ENCODE measurements around the gene ARRDC5.
A peak's percentile ranks its signal among the peaks of the same experiment; 100 is the strongest.
"Not testable (repeated sequence)": the region's sequence is repeated elsewhere in the genome, so short reads cannot be mapped to it uniquely, and the experiment has no call there.

The ARRDC5 gene

DNA sequence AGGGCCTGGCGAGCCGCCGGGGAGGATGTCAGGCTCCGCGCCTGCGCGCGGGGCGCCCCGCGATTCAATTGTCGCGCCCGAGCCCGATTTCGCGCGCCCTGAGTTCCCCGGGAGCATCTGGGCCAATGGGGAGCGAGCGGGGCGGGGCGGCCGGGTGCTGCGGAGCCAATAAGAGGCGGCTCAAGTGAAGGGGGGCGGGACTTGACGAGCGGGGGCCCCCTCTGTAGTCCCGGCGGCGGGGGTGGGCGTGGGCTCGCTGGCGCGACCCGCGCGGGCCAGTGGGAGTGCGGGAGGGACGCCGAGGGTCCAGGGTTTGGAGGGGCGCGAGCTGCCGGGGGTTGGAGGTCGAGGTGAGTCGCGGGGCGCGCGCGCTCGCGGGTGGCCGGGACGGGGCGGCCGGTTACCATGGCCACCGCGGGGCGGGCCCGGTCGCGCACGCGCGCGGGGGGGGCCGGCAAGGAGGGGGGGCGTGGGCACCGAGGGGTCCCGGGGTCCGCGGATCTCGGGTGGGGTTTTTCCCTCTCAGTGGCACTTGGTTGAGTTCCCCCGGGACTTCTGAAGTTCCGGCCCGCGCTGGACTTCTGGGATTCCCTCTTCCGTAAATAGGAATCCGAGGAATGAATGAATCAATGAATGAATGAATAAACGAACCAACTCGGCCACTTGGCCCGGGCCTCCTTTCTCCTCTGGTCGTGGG is 7.3 kb upstream of the ARRDC5 start:
- peak; percentile 99 for DNase-seq (ENCODE audit: low spot score)

DNA sequence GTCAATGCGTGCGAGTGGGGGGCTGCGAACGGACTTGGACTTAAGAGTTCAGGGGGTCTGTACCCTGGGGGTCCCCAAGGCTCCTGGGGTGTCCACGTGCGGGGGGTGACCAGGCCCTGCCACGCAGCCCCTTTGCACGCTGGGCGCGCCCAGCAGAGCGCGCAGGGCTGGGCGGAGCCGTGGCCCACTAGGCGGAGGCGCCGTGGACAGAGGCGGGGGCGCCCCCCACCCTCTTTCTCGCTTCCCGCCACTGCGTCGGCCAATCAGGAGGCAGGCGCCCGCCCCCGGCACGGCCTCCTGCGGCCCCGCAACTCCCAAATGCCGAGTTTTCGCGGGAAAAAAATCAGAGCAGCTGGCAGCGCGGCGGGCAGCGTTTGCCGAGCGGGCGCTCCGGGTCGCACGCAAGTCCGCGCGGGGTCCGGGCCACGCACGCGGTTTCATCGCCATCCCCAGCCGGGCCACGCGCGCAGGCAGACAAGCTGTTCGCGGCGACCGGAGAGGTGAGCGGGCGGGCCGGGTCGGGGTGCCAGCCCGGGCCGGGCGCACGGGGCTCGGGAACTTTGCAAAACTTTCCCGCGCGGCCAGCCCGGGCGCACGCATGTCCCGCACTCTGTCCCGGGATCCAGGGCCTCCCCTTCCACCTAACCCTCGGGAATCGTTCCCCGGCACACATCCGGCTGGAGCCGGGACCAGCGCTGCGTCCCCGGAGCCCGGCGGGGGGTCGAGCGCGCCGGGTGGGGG is 6.6 kb upstream of the ARRDC5 start, which contains the start of gene UHRF1:
UHRF1 (plus strand) TSS at position 346 of the 741 bp plus-strand sequence. CDS start 1,385 bp downstream, outside the sequence.
- peak; percentile 82 for DNase-seq (ENCODE audit: low spot score)

- no peak for DNase-seq (ENCODE audit: low spot score)
Measured at GRCh38 chr19:4908781-4909155, 6.1 kb upstream of the ARRDC5 start.

- DNase-seq (ENCODE audit: low spot score), result no peak
Measured at GRCh38 chr19:4908360-4908759, 5.7 kb upstream of the ARRDC5 start.

DNA sequence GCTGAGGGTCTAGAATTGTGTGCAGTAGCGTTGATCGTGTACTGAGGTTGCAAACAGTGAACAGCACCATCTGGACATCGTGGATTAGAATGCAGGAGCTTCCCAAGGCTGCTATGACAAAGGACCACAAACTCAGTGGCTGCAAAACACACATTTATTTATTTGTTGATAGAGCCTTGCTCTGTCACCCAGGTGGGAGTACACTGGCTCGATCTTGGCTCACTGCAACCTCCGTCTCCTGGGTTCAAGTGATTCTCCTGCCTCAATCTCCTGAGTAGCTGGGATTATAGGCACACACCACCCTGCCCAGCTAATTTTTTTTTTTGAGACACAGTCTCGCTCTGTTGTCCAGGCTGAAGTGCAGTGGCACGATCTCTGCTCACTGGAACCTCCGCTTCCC is 4.3 kb upstream of the ARRDC5 start:
- no peak for DNase-seq (ENCODE audit: low spot score)

DNA sequence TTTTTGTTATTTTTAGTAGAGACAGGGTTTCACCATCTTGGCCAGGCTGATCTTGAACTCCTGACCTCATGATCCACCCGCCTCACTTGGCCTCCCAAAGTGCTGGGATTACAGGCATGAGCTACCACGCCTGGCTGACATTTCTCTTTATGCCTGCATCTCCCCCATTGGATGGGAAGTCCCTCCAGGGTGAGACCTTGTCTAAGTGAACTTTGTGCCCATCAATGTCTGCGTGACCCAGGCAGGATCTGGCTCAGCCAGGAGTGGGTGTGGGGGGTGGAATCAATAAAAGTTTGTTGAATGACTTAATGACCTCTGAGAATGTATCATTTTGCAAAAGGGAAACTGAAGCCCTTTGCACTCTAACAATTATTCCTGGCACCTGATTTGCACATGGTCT is 1.8 kb upstream of the ARRDC5 start:
- DNase-seq (ENCODE audit: low spot score), result no peak

DNA sequence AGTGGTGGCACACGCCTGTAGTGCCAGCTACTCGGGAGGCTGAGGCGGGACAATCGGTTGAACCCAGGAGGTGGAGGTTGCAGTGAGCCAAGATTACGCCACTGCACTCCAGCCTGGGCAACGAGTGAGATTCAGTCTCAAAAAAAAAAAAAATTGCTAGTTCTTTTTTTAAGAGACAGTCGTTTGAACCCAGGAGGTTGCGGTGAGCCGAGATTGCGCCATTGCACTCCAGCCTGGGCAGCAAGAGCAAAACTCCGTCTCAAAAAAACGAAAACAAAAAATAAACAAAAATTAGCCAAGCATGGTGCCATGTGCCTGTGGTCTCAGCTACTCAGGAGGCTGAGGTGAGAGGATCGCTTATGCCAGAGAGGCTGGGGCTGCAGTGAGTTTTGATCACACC is 1.8 kb downstream of the ARRDC5 start:
- not testable (repeated sequence) for DNase-seq (ENCODE audit: low spot score)

DNA sequence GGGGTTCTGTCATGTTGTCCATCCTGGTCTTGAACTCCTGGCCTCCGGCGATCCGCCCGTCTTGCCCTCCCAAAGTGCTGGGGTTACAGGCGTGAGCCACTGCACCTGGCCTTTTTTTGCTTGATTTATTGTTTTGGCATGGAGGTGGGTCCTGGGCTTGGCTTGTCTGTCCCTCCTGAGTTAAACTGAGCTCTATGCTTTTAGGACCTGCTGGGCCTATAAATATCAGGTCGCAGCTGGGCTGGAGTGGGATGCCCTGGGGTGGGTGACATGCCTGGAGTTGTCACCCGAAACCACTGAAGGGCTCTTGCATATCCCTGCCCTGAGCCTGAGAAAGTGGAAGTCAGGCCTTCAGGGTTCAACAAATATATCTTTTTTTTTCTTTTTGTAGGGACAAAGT is 5.5 kb downstream of the ARRDC5 start:
- DNase-seq (ENCODE audit: low spot score), result peak; percentile 10

DNA sequence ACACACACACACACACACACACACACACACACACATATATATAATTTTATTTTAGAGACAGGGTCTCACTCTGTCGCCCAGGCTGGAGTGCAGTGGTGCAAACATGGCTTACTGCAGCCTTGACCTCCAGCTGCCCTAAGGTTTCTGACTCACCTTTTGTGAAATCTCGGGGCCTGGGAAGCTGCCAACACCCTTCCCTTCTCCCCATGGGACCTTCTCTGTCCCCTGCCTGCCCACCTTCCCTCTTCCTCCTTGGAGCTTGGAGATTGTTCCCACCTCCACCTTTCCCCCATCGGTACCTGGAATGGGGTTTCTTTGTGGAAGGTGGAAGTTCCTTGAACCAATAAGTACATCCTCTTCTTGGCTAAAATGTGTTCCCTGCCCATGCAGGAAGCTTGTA is 6.3 kb downstream of the ARRDC5 start:
- peak; percentile 7 for DNase-seq (ENCODE audit: low spot score)

GRCh38 chr19:4892962-4893361 is 9.7 kb downstream of the ARRDC5 start:
- not testable (repeated sequence) for DNase-seq (ENCODE audit: low spot score)

GRCh38 chr19:4891066-4891465 is 11.6 kb downstream of the ARRDC5 start:
- peak; percentile 1 for DNase-seq (ENCODE audit: low spot score)

DNA sequence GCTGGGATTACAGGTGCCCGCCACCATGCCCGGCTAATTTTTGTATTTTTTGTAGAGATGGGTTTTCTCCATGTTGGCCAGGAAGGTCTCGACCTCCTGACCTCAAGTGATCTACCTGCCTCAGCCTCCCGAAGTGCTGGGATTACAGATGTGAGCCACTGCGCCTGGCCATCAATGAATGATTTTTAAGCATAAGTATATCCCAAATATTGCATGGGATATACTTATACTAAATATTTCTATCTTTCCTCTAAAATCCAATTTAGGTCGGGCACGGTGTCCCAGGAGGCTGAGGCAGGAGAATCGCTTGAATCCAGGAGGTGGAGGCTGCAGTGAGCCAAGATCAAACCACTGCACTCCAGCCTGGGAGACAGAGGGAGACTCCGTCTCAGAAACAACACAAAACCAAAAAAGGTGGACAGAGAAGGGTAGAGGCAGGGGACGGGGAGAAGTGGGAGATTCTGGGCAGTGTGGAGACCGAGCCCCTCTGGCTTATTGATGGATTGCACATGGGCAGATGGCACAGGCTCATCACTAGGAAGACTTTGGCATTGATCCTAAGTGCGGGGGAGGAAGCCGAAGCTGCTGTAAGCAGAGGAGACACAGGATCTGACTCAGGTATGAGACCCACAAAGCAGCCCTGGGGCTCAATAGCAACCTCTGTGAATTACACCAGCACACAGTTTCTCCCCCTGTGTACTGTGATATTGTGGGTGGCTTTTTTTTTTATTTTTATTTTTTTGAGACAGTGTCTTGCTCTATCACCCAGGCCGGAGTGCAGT is 13.5 kb downstream of the ARRDC5 start:
- peak; percentile 3 for DNase-seq (ENCODE audit: low spot score)

DNA sequence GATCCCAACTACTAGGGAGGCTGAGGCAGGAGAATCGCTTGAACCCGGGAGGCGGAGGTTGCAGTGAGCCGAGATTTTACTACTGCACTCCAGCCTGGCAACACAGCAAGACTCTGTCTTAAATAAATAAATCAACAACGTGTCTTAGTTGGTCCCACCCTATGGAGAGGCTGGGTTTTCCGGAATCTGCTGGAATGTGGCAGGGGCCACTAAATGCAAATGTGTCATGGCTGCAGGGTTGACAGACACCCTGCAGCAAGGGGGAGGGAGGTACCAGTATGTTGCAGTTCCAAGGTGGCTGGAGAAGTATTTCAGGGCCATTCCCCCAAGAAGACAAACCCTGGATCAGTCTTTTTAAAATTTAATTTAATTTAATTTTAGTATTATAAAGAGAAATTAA is 14.9 kb downstream of the ARRDC5 start:
- DNase-seq (ENCODE audit: low spot score), result not testable (repeated sequence)

DNA sequence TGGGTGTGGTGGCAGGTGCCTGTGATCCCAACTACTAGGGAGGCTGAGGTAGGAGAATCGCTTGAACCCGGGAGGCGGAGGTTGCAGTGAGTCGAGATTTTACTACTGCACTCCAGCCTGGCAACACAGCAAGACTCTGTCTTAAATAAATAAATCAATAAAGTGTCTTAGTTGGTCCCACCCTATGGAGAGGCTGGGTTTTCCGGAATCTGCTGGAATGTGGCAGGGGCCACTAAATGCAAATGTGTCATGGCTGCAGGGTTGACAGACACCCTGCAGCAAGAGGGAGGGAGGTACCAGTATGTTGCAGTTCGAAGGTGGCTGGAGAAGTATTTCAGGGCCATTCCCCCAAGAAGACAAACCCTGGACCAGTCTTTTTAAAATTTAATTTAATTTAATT is 17.7 kb downstream of the ARRDC5 start:
- DNase-seq (ENCODE audit: low spot score), result not testable (repeated sequence)

DNA sequence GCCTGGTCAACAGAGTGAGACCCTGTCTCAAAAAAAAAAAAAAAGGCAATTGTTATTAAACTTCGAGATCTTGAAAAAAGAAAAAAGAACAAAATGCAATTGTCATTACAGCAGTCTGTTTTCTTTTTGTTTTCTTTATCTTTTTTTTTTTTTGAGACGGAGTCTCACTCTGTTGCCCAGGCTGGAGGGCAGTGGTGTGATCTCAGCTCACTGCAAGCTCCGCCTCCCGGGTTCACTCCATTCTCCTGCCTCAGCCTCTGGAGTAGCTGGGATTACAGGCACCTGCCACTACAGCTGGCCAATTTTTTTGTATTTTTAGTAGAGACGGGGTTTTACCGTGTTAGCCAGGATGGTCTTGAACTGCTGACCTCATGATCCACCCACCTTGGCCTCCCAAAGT is 19.8 kb downstream of the ARRDC5 start:
- DNase-seq (ENCODE audit: low spot score), result not testable (repeated sequence)

DNA sequence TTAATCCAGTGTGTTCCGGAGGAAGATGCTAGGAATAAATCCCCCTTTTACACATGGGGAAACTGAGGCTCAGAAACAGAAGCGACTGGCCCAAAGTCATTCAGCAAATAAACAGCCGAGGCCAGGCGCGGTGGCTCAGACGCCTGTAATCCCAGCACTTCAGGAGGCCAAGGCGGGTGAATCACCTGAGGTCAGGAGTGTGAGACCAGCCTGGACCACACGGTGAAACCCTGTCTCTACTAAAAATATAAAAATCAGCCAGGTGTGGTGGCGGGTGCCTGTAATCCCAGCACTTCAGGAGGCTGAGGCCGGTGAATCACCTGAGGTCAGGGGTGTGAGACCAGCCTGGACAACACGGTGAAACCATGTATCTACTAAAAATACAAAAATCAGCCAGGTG is 23.7 kb downstream of the ARRDC5 start:
- no peak for DNase-seq (ENCODE audit: low spot score)

DNA sequence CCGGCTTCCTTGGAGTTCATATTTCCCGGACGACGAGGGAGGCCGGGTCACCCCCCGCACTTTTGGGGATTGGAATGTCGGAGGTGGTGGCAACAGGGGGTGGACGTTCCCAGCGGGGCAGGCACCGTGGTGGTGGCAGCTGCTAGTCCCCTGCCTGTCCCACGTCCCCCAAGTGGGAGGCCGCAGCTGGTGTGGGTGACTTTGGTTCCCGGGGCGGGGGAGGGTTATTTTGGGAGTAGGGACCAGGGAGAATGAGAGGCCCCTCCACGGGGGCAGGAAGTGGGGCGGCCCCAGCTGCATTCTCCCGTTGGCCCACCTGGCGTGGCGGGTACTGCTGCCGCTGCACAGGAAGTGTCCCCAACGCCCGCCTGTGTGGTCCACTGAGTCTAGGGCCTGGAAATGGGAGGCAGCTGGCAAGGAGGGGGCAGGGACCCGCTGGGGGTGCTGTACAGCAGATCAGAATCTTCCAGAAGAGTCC is 24.2 kb downstream of the ARRDC5 start:
- peak; percentile 48 for DNase-seq (ENCODE audit: low spot score)

GRCh38 chr19:4877753-4878490 is 24.8 kb downstream of the ARRDC5 start:
- DNase-seq (ENCODE audit: low spot score), result peak; percentile 67

DNA sequence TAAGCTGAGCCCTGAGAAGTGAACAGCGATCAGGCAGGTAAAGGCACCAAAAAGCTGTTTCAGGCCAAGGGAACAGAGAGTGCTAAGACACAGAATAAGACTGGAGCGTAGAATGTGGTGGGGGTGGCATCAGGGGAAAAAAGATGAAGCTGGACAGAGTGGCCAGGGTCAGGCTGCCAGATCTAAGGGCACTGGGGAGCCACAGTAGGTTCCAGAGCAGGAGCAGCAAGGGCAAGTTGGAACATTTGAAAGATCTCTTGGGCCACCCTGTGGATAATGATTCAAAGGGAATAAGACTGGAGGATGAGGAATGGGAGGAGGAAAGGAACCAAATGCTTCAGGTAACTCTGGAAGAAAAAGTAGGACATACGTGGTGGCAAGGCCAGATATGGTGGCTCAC is 28.8 kb downstream of the ARRDC5 start:
- DNase-seq (ENCODE audit: low spot score), result no peak

DNA sequence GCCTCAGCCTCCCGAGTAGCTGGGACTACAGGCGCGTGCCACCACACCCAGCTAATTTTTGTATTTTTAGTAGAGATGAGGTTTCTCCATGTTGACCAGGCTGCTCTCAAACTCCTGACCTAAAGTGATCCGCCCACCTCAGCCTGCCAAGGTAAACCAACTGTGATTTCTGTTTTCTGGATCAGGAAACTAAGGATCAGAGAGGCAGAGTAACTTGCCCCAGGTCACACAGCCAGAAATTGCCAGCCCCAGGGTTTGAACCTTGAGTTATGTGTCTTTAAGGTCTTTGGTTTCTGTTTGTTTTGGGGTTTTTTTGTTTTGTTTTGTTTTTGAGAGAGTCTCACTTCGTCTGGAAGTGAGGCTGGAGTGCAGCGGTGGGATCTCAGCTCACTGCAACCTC is 31.0 kb downstream of the ARRDC5 start:
- DNase-seq (ENCODE audit: low spot score), result no peak

DNA sequence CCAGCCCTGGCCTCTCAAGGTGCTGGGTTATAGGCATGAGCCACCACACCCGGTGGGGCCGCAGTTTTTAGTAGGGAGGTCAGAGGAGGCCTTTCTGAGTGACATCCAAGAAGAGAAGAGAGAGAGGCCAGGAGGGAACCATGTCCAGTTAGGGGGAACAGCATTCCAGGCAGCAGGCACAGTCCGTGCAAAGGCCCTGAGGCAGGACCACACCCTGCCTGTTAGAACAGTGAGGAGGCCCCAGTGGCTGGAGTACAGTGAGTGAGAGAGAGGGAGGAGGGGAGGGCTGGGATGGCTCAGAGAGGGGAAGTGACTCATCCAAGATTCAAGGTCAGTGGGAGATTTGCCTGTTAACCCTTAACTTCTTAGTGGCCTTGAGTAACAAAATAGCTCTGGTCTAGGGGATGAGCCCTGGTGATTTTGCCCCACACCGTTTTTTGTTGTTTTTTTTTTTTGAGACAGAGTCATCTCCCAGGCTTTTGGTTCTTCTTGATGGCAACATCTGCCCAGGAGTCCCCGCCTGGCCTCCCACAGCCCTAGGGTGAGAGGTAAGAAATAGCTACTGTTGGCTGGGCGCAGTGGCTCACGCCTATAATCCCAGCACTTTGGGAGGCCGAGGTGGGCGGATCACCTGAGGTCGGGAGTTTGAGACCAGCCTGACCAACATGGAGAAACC is 32.5 kb downstream of the ARRDC5 start:
- DNase-seq (ENCODE audit: low spot score), result peak; percentile 11
